K562 (cell line): ENCODE data around the gene KDM2A. TPM values are rescaled to one million over a fixed set of nuclear protein-coding genes. Genes with fewer than 3 reads are reported as not detected.

Source experiments
- ATAC-seq: fragments of 200-7000 bp; cut with Tn5 transposase; 3 replicates; pipeline ENCODE4 v1.9.1; 2020; ENCODE audit warnings: moderate library complexity
- BruUV-seq: library from RNA; stranded (reverse); fragments of 400-500 nt; replicated peaks from 2 replicates; lab custom pipeline; 2021; lab: Mats Ljungman, UMichigan
- CTCF ChIA-PET: fragments of 300-600 bp; formaldehyde crosslinking; extraction: SDS; loops from one replicate; lab custom pipeline; 2021; ENCODE audit warnings: low intra/inter-chr PET ratio; lab: Yijun Ruan, JAX
- POLR2A ChIA-PET: fragments of 300-600, 350-650 bp; sonication (Branson Sonifier 250); formaldehyde crosslinking; extraction: SDS; loops from one replicate; lab custom pipeline; 2021; ENCODE audit warnings: antibody characterized with exemption, inconsistent platforms; lab: Yijun Ruan, JAX
- DNase-seq, 4 experiments: peaks; one replicate each; pipeline versions ENCODE4 v3.0.0 to v3.0.0-alpha.2; 2011 to 2018; ENCODE audit warnings: low spot score in 3 of 4, mixed read lengths in 3 of 4; ENCODE audit errors: extremely low read depth in 1 of 4
- FAIRE-seq: peaks from 2 replicates; lab custom pipeline; 2011; peaks lifted over from hg19 to GRCh38; lab: Jason Lieb, UNC
- H2AFZ ChIP-seq: 2 replicates; pipeline ENCODE4 v1.6.0; 2011; ENCODE audit warnings: low read depth, low read length, control low read depth, inconsistent platforms
- H3K27ac ChIP-seq: fragments of 200-600 bp; 3 replicates; pipeline ENCODE4 v1.8.0; 2011; ENCODE audit warnings: low read depth, mild to moderate bottlenecking, control low read depth, inconsistent platforms, low read length, moderate library complexity, mixed read lengths; ENCODE audit errors: extremely low read depth
- H3K27me3 ChIP-seq, 2 experiments: fragments of 300-600 bp in 1 of 2; 2 replicates in 1 of 2; 3 replicates in 1 of 2; pipeline versions ENCODE4 v1.6.0 to v1.8.0; 2011; ENCODE audit warnings: inconsistent platforms in 2 of 2, low read length in 2 of 2, mild to moderate bottlenecking in 1 of 2, mixed read lengths in 1 of 2, moderate library complexity in 1 of 2; ENCODE audit not compliant: control insufficient read depth in 2 of 2, insufficient read depth in 2 of 2
- H3K36me3 ChIP-seq: fragments of 300-600 bp; 3 replicates; pipeline ENCODE4 v1.8.0; 2011; ENCODE audit warnings: mild to moderate bottlenecking, low read length, inconsistent platforms; ENCODE audit not compliant: control insufficient read depth, insufficient read depth
- H3K4me1 ChIP-seq, 2 experiments: fragments of 200-600 bp in 1 of 2; replicated peaks in 1 of 2; 2 replicates in 1 of 2; 3 replicates in 1 of 2; pipeline versions ENCODE4 v1.5.1 to v1.8.0; 2011; ENCODE audit warnings: inconsistent platforms in 2 of 2, low read length in 2 of 2, mild to moderate bottlenecking in 1 of 2, mixed read lengths in 1 of 2, moderate library complexity in 1 of 2; ENCODE audit not compliant: control insufficient read depth in 2 of 2, insufficient read depth in 2 of 2
- H3K4me2 ChIP-seq: 2 replicates; pipeline ENCODE4 v1.6.1; 2011; ENCODE audit warnings: low read length, control low read depth, inconsistent platforms, mixed read lengths; ENCODE audit not compliant: insufficient read depth
- H3K4me3 ChIP-seq: fragments of 200-600 bp; sonication (generic), shearing (Covaris generic); 2 replicates; pipeline ENCODE4 v1.5.1; 2016; ENCODE audit warnings: control low read depth, inconsistent platforms
- H3K79me2 ChIP-seq: fragments of 200-600 bp; 3 replicates; pipeline ENCODE4 v1.8.0; 2011; ENCODE audit warnings: low read length, inconsistent platforms; ENCODE audit not compliant: control insufficient read depth, insufficient read depth
- H3K9ac ChIP-seq, 2 experiments: 2 replicates each; pipeline versions ENCODE4 v1.6.0 to v1.6.1; 2011; ENCODE audit warnings: low read depth in 2 of 2, low read length in 2 of 2, control low read depth in 1 of 2, inconsistent platforms in 1 of 2, mild to moderate bottlenecking in 1 of 2, mixed read lengths in 1 of 2; ENCODE audit not compliant: insufficient read depth in 1 of 2
- H3K9me1 ChIP-seq: one replicate; pipeline ENCODE4 v1.6.0; 2011; ENCODE audit warnings: inconsistent platforms, mild to moderate bottlenecking, low read length, moderate library complexity; ENCODE audit not compliant: control insufficient read depth, insufficient read depth
- H3K9me3 ChIP-seq: replicated peaks from 2 replicates; pipeline ENCODE4 v1.5.1; 2011; ENCODE audit warnings: low read depth, low read length, inconsistent platforms; ENCODE audit not compliant: control insufficient read depth, insufficient read depth
- H4K20me1 ChIP-seq: replicated peaks from 2 replicates; pipeline ENCODE4 v1.6.1; 2011; ENCODE audit warnings: low read length, inconsistent platforms, mixed read lengths; ENCODE audit not compliant: control insufficient read depth, insufficient read depth
- ATF3 ChIP-seq, 2 experiments: fragments of 450-650 bp in 1 of 2; sonication (generic) in 1 of 2; formaldehyde crosslinking in 1 of 2; IDR thresholded peaks in 1 of 2; conservative IDR thresholded peaks in 1 of 2; 2 replicates each; pipeline versions ENCODE4 v1.6.1 to v1.8.1; 2016 to 2023; ENCODE audit warnings: mild to moderate bottlenecking in 2 of 2, moderate library complexity in 2 of 2, inconsistent platforms in 1 of 2, missing genetic modification reagents in 1 of 2
- BHLHE40 ChIP-seq: IDR thresholded peaks from 2 replicates; pipeline ENCODE4 v1.6.1; 2011; ENCODE audit warnings: low read length, improper control_type of control experiment
- CREM ChIP-seq: IDR thresholded peaks from 2 replicates; pipeline ENCODE4 v1.6.1; 2014; ENCODE audit warnings: antibody characterized with exemption, low read depth
- CUX1 ChIP-seq: fragments of 200-800 bp; sonication (Bioruptor generic); IDR thresholded peaks from 2 replicates; pipeline ENCODE4 v1.6.1; 2016; ENCODE audit warnings: missing genetic modification characterization, missing compliant biosample characterization
- HMG20A ChIP-seq: fragments of 450-650 bp; formaldehyde crosslinking; conservative IDR thresholded peaks from 2 replicates; pipeline ENCODE4 v1.4.0; 2020; ENCODE audit warnings: mild to moderate bottlenecking, mixed read lengths
- POLR2A ChIP-seq: fragments of 450-650 bp; conservative IDR thresholded peaks from 2 replicates; pipeline ENCODE4 v1.6.1; 2016
- SMAD1 ChIP-seq: fragments of 150-350 bp; IDR thresholded peaks from 2 replicates; pipeline ENCODE4 v1.6.1; 2014; ENCODE audit warnings: low read length, low read depth; ENCODE audit not compliant: partially characterized antibody
- SNIP1 ChIP-seq: fragments of 450-650 bp; IDR thresholded peaks from 2 replicates; pipeline ENCODE4 v1.7.1; 2017; ENCODE audit warnings: low read depth, mild to moderate bottlenecking
- TFE3 ChIP-seq: fragments of 450-650 bp; formaldehyde crosslinking; IDR thresholded peaks from 2 replicates; pipeline ENCODE4 v1.4.0; 2020; ENCODE audit warnings: mild to moderate bottlenecking, mixed read lengths
- ZBTB43 ChIP-seq: sonication (generic); formaldehyde crosslinking; IDR thresholded peaks from 2 replicates; pipeline ENCODE4 v1.8.0; 2023; ENCODE audit warnings: mild to moderate bottlenecking, missing genetic modification reagents
- ZNF134 ChIP-seq: fragments of 250-450 bp; sonication (Bioruptor Pico); conservative IDR thresholded peaks from 2 replicates; pipeline ENCODE4 v1.4.0; 2020
- WGBS: fragments of 100-300 bp; shearing (Covaris generic); methylation state at CpG from one replicate; pipeline ENCODE4 v1.1.6; 2016; ENCODE audit warnings: low coverage, mixed read lengths; ENCODE audit not compliant: insufficient coverage; ENCODE audit errors: missing lambda C conversion rate; 5-methylcytosine and 5-hydroxymethylcytosine counted together
- in situ Hi-C: fragments of 300-500 bp; cut with MboI; formaldehyde crosslinking; loops from 4 replicates; pipeline ENCODE4 v1.15.0; 2018; ENCODE audit warnings: inconsistent platforms, mixed read lengths
- intact Hi-C: fragments of 100-400 bp; cut with micrococcal nuclease; formaldehyde crosslinking; loops from 2 replicates; pipeline ENCODE4 v1.14.2; 2022
- polyA plus RNA-seq, 8 experiments: library from polyadenylated mRNA; depleted of rRNA in 4 of 8; stranded (reverse) in 5 of 8; unstranded in 3 of 8; fragments of >200 nt; fragmentation: Nextera tagmentation in 2 of 8; fragmentation: Illumina TruSeq in 1 of 8; extraction: Ambion mirVana in 2 of 8; extraction: Trizol in 1 of 8; gene quantifications; 2 replicates each; pipeline versions ENCODE4 v1.2.1 to v1.2.3, GENCODE V29; 2011 to 2014; ENCODE audit warnings: inconsistent platforms in 1 of 8, missing spikeins in 1 of 8
- total RNA-seq, 7 experiments: library from RNA; depleted of rRNA in 6 of 7; stranded (reverse); fragments of >200 nt in 6 of 7; fragmentation: Illumina TruSeq in 2 of 7; extraction: Trizol in 2 of 7; gene quantifications; 2 replicates each; pipeline versions ENCODE4 v1.2.1 to v1.2.3, GENCODE V29; 2011 to 2021; ENCODE audit warnings: low replicate concordance in 1 of 7

Gene KDM2A
- total and polyA plus RNA-seq, 9 of the 15 experiments (the other 6 are each of a cell fraction or from before 2014, with no cell fraction given): 5.0 to 39.3 (median 21.3) TPM

GRCh38 chr11:67261946-67262681 is 143.1 kb downstream of the KDM2A start:
- no peaks in the 10 kb centered on the region for H3K27me3 ChIP-seq
- no peaks in the 10 kb centered on the region for H3K9me1 ChIP-seq
- peaks cover 9% of the 10 kb centered on the region for H3K79me2 ChIP-seq
- DNase-seq (no peak), ATAC-seq (no peak), FAIRE-seq (no peak)
- in situ Hi-C loops: loop anchor here (5.0 kb wide), 1 partner anchor 120 kb away; no protein-coding TSS in a partner anchor
- H3K4me1 ChIP-seq: peaks cover 20 to 38% of the 10 kb centered on the region in 2 experiments
- POLR2A ChIA-PET: interaction anchor here (0.6 to 1.8 kb wide), 15 partner anchors 9 to 1039 kb away, joined by 3 to 9 read pairs (median 3); no protein-coding TSS in a partner anchor
- CTCF ChIA-PET: interaction anchor here (0.7 to 1.7 kb wide), 3 partner anchors 27 to 120 kb away, joined by 3 to 7 read pairs (median 4); no protein-coding TSS in a partner anchor
- peak overlapping the region; percentile 96 for H2AFZ ChIP-seq
- H4K20me1 ChIP-seq: no peaks in the 10 kb centered on the region
- peaks cover 2% of the 10 kb centered on the region; the same call in 1 of the 3 replicates for H3K36me3 ChIP-seq
- peak overlapping the region in 1 of 2 experiments; percentile 76; a peak in 1 of 4 replicates for H3K9ac ChIP-seq
- H3K27ac ChIP-seq: peak overlapping the region; percentile 70; the same call in 1 of the 3 replicates
- no peak overlapping the region for H3K4me3 ChIP-seq
- WGBS: 47% methylated on average over 16 of the region's 18 CpGs
- H3K9me3 ChIP-seq: no peaks in the 10 kb centered on the region
- H3K4me2 ChIP-seq: peak overlapping the region; percentile 73; the same call in 1 of the 2 replicates
- intact Hi-C loops: loop anchor here (1.0 to 5.0 kb wide), 3 partner anchors 55 to 180 kb away; no protein-coding TSS in a partner anchor
- no TSS peak for BruUV-seq
- TF ChIP-seq SNIP1: no peak
- no peak for TF ChIP-seq CUX1
- no peak for TF ChIP-seq CREM
- TF ChIP-seq ATF3 (IDR thresholded peaks at IDR 0.05): no peak
- no peak for TF ChIP-seq ATF3 (CRISPR knock-in tag; conservative IDR thresholded peaks at IDR 0.05)
- no peak for TF ChIP-seq HMG20A (CRISPR knock-in tag)
- TF ChIP-seq ZBTB43: no peak
- TF ChIP-seq POLR2A: no peak
- TF ChIP-seq ZNF134: no peak
- TF ChIP-seq BHLHE40: peak; percentile 33; the same call in 1 of the 2 replicates
- peak; percentile 17 for TF ChIP-seq SMAD1
- peak; percentile 42; the same call in 1 of the 2 replicates for TF ChIP-seq TFE3 (CRISPR knock-in tag)
